SK-N-SH treated with all-trans-retinoic acid at 6 μM for 48 hours (cell line): Measurements from ENCODE around the gene LUC7L.

Source experiments
- ATAC-seq: fragments of 200-7000 bp; cut with Tn5 transposase; 3 replicates; pipeline ENCODE4 v1.9.1; 2020; ENCODE audit warnings: mild to moderate bottlenecking, moderate library complexity
- BACH2 ChIP-seq: fragments of 250-450 bp; sonication (Bioruptor Pico); IDR thresholded peaks from 2 replicates; pipeline ENCODE4 v1.9.0; 2021; ENCODE audit warnings: mild to moderate bottlenecking, borderline replicate concordance
- CSDC2 ChIP-seq: fragments of 250-450 bp; sonication (Bioruptor Pico); IDR thresholded peaks from 2 replicates; pipeline ENCODE4 v1.5.0; 2020; ENCODE audit warnings: mild to moderate bottlenecking, moderate library complexity
- CSRNP3 ChIP-seq: fragments of 250-450 bp; sonication (Bioruptor Pico); IDR thresholded peaks from 2 replicates; pipeline ENCODE4 v1.5.1; 2021; ENCODE audit warnings: mild to moderate bottlenecking, moderate library complexity
- ESRRG ChIP-seq: fragments of 250-450 bp; sonication (Bioruptor Pico); IDR thresholded peaks from 2 replicates; pipeline ENCODE4 v1.6.1; 2021; ENCODE audit warnings: mild to moderate bottlenecking
- GLIS3 ChIP-seq: fragments of 250-450 bp; sonication (Bioruptor Pico); IDR thresholded peaks from 2 replicates; pipeline ENCODE4 v1.5.0; 2020; ENCODE audit warnings: mild to moderate bottlenecking, moderate library complexity
- OSR1 ChIP-seq: fragments of 250-450 bp; sonication (Bioruptor Pico); IDR thresholded peaks from 2 replicates; pipeline ENCODE4 v1.8.0; 2022; ENCODE audit warnings: moderate library complexity, mild to moderate bottlenecking, inconsistent platforms
- POU6F1 ChIP-seq: fragments of 250-450 bp; sonication (Bioruptor Pico); IDR thresholded peaks from 2 replicates; pipeline ENCODE4 v1.8.0; 2021; ENCODE audit warnings: low read depth, mild to moderate bottlenecking, moderate library complexity, borderline replicate concordance
- PPARA ChIP-seq: fragments of 250-450 bp; sonication (Bioruptor Pico); IDR thresholded peaks from 2 replicates; pipeline ENCODE4 v1.5.0; 2020; ENCODE audit warnings: mild to moderate bottlenecking, borderline replicate concordance
- SNAI2 ChIP-seq: fragments of 250-450 bp; sonication (Bioruptor Pico); IDR thresholded peaks from 2 replicates; pipeline ENCODE4 v1.5.0; 2020; ENCODE audit warnings: mild to moderate bottlenecking, moderate library complexity
- TCF4 ChIP-seq: fragments of 250-450 bp; sonication (Bioruptor Pico); IDR thresholded peaks from 2 replicates; pipeline ENCODE4 v1.8.0; 2021; ENCODE audit warnings: mild to moderate bottlenecking, moderate library complexity, borderline replicate concordance
- TOX ChIP-seq: fragments of 250-450 bp; sonication (Bioruptor Pico); IDR thresholded peaks from 2 replicates; pipeline ENCODE4 v1.8.0; 2021; ENCODE audit warnings: mild to moderate bottlenecking, moderate library complexity, borderline replicate concordance
- TSHZ2 ChIP-seq: fragments of 250-450 bp; sonication (Bioruptor Pico); IDR thresholded peaks from 2 replicates; pipeline ENCODE4 v1.5.0; 2020; ENCODE audit warnings: mild to moderate bottlenecking, moderate library complexity
- ZFP30 ChIP-seq: fragments of 450-650 bp; formaldehyde crosslinking; IDR thresholded peaks from 2 replicates; pipeline ENCODE4 v1.5.0; 2022; ENCODE audit warnings: mild to moderate bottlenecking, moderate library complexity
- ZNF565 ChIP-seq: fragments of 450-650 bp; formaldehyde crosslinking; conservative IDR thresholded peaks from 2 replicates; pipeline ENCODE4 v1.5.0; 2020; ENCODE audit warnings: low read depth, mild to moderate bottlenecking, moderate library complexity
- ZNF70 ChIP-seq: fragments of 450-650 bp; formaldehyde crosslinking; IDR thresholded peaks from 2 replicates; pipeline ENCODE4 v1.5.0; 2020; ENCODE audit warnings: mild to moderate bottlenecking, moderate library complexity
- ZNF8 ChIP-seq: fragments of 450-650 bp; formaldehyde crosslinking; IDR thresholded peaks from 2 replicates; pipeline ENCODE4 v1.5.0; 2020; ENCODE audit warnings: mild to moderate bottlenecking, moderate library complexity
- TF ChIP-seq, protein P1 (sequence below): fragments of 250-450 bp; sonication (Bioruptor Pico); IDR thresholded peaks from 2 replicates; pipeline ENCODE4 v1.5.1; 2020; ENCODE audit warnings: low read depth, mild to moderate bottlenecking, moderate library complexity
- TF ChIP-seq, protein P2 (sequence below): fragments of 250-450 bp; sonication (Bioruptor Pico); IDR thresholded peaks from 2 replicates; pipeline ENCODE4 v1.8.0; 2020; ENCODE audit warnings: mild to moderate bottlenecking, moderate library complexity, borderline replicate concordance

LUC7L gene

DNA sequence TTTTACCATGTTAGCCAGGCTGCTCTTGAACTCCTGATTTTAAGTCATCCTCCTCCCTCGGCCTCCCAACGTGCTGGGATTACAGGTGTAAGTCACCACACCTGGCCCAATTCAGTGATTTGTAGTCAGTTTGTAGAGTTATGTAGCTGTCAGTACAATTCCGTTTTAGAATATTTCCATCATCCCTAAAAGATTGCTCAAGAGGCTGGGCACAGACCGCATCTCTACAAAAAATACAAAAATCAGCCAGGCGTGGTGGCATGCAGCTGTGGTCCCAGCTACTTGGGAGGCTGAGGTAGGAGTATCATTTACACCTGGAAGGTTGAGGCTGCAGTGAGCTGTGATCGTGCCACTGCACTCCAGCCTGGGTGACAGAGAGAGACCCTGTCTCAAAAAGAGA lies 25.9 kb upstream of the LUC7L start (continued):
- TF ChIP-seq, protein P1, sequence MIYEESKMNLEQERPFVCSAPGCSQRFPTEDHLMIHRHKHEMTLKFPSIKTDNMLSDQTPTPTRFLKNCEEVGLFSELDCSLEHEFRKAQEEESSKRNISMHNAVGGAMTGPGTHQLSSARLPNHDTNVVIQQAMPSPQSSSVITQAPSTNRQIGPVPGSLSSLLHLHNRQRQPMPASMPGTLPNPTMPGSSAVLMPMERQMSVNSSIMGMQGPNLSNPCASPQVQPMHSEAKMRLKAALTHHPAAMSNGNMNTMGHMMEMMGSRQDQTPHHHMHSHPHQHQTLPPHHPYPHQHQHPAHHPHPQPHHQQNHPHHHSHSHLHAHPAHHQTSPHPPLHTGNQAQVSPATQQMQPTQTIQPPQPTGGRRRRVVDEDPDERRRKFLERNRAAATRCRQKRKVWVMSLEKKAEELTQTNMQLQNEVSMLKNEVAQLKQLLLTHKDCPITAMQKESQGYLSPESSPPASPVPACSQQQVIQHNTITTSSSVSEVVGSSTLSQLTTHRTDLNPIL (CRISPR knock-in tag), result no peak
- no peak for TF ChIP-seq BACH2 (CRISPR knock-in tag)
- no peak for TF ChIP-seq TCF4
- no peak for TF ChIP-seq ESRRG (CRISPR knock-in tag)
- TF ChIP-seq, protein P2, sequence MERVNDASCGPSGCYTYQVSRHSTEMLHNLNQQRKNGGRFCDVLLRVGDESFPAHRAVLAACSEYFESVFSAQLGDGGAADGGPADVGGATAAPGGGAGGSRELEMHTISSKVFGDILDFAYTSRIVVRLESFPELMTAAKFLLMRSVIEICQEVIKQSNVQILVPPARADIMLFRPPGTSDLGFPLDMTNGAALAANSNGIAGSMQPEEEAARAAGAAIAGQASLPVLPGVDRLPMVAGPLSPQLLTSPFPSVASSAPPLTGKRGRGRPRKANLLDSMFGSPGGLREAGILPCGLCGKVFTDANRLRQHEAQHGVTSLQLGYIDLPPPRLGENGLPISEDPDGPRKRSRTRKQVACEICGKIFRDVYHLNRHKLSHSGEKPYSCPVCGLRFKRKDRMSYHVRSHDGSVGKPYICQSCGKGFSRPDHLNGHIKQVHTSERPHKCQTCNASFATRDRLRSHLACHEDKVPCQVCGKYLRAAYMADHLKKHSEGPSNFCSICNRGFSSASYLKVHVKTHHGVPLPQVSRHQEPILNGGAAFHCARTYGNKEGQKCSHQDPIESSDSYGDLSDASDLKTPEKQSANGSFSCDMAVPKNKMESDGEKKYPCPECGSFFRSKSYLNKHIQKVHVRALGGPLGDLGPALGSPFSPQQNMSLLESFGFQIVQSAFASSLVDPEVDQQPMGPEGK, result no peak
- no peak for TF ChIP-seq GLIS3 (CRISPR knock-in tag)
- TF ChIP-seq SNAI2 (CRISPR knock-in tag), result no peak

GRCh38 chr16:254461-254860 lies 25.2 kb upstream of the LUC7L start:
- no peak for ATAC-seq

DNA sequence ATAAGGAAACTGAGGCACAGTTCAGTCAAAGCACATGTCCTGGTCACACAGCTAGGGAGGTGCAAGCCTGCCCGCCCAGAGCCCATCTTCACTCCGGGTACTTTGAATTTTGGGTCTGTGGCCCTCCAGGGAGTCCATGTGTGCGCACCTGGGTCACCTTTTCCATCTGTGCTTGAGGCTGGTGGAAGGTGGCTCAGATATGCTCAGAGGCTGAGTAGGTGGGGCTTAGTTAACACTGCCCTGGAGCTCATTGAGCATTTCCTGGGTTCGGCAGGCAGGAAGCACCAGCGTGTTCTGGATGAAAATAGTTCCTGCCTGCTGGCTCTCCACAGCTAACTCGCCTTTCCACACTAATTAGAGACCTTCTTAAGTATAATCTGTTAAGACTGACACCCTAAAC lies 24.6 kb upstream of the LUC7L start:
- TF ChIP-seq POU6F1 (CRISPR knock-in tag) (no peak), ZNF565 (CRISPR knock-in tag) (no peak), TSHZ2 (no peak), ZNF70 (CRISPR knock-in tag) (no peak), PPARA (CRISPR knock-in tag) (no peak), BACH2 (CRISPR knock-in tag) (no peak), TOX (CRISPR knock-in tag) (no peak), CSRNP3 (CRISPR knock-in tag) (no peak), CSDC2 (CRISPR knock-in tag) (no peak), ZNF8 (no peak), TCF4 (no peak), ZFP30 (CRISPR knock-in tag) (no peak), SNAI2 (CRISPR knock-in tag) (no peak), GLIS3 (CRISPR knock-in tag) (no peak), OSR1 (CRISPR knock-in tag) (no peak)
- TF ChIP-seq, protein P1 (CRISPR knock-in tag), result no peak
- no peak for ATAC-seq

More at GRCh38 chr16:254461-254860, 25.2 kb upstream of the LUC7L start:
- TF ChIP-seq ZNF565 (CRISPR knock-in tag), result no peak
